BLaER1 treated with 17β-estradiol and CSF1 and Interleukin-3, amounts not matched to agents 10 nM and 100 nM (cell line): ENCODE data around the gene C16orf74.

Experiments
- H3K27ac ChIP-seq, 11 experiments: shearing (Covaris generic); formaldehyde crosslinking; 2 replicates each; pipeline ENCODE4 v1.8.1; 2022
- H3K27me3 ChIP-seq, 11 experiments: shearing (Covaris generic); formaldehyde crosslinking; 2 replicates each; pipeline ENCODE4 v1.8.1; 2022
- H3K36me3 ChIP-seq, 11 experiments: shearing (Covaris generic); formaldehyde crosslinking; 2 replicates each; pipeline ENCODE4 v1.8.1; 2022
- H3K4me1 ChIP-seq, 10 experiments: shearing (Covaris generic); formaldehyde crosslinking; 2 replicates each; pipeline ENCODE4 v1.8.1; 2022
- H3K4me2 ChIP-seq, 11 experiments: shearing (Covaris generic); formaldehyde crosslinking; 2 replicates each; pipeline ENCODE4 v1.8.1; 2022
- H3K4me3 ChIP-seq, 10 experiments: shearing (Covaris generic); formaldehyde crosslinking; 2 replicates each; pipeline ENCODE4 v1.8.1; 2022
- H3K9ac ChIP-seq, 11 experiments: shearing (Covaris generic); formaldehyde crosslinking; 2 replicates each; pipeline ENCODE4 v1.8.1; 2022
- H3K9me3 ChIP-seq, 11 experiments: shearing (Covaris generic); formaldehyde crosslinking; replicated peaks in 1 of 11; 2 replicates each; pipeline ENCODE4 v1.8.1; 2022
- H4K20me1 ChIP-seq, 11 experiments: shearing (Covaris generic); formaldehyde crosslinking; 2 replicates each; pipeline ENCODE4 v1.8.1; 2022
- Cebpa-rat ChIP-seq, 11 experiments: shearing (Covaris generic); IDR thresholded peaks; 2 replicates each; pipeline ENCODE4 v1.8.1; 2022

C16orf74 gene

DNA sequence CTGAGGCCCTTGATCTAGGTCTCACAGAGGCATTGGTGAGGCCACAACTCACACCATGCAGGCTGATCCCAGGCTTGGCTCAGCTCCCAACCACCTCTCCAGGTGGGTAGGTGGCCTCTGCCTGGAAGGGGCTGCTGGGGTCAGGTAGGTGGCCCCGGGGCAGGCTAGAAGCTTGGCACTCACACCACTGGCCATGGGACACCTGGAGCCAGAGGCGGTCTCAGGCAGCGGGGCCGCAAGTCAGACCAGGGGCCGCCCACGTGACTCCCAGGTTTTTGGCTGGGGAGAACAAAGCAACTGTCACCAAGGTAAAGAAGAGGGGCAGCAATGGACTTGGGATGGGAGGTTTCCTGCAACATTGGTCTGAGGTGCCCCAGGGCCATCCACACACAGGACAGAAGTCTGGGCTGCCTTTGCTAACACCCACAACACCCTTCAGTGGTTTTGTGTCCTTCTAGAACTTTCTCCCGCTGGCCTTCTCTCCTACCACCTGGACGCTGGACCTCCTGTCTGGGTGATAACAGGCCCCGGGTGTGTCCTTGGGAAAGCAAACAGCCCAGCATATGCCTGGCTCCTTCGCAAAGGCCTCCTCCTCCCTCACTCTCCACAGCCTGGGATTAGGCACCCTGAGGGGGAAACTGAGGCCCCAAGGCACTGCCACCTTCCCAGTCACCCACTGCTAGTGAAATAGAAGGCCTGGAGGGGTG, 16.4 kb downstream of the C16orf74 start:
- Histone ChIP-seq H3K4me1 (peaks cover 48 to 91% (median 78%) of the 10 kb centered on the region in 10 experiments), H3K27ac (peak overlapping the region in 9 of 11 experiments; percentile 65 to 83 (median 72); a peak in 18 of 22 replicates), H3K4me3 (peak overlapping the region in 5 of 10 experiments; percentile 2 to 39 (median 13); a peak in 4 of 20 replicates), H3K27me3 (peaks cover 0 to 13% (median 0%) of the 10 kb centered on the region in 11 experiments; a peak in 3 of 22 replicates), H3K4me2 (peak overlapping the region; percentile 73 to 95 (median 80)), H3K9ac (peak overlapping the region in 8 of 11 experiments; percentile 2 to 53 (median 41); a peak in 13 of 22 replicates), H3K9me3 (no peaks in the 10 kb centered on the region), H4K20me1 (peaks cover 0 to 31% (median 13%) of the 10 kb centered on the region in 11 experiments; a peak in 11 of 22 replicates), H3K36me3 (peaks cover 0 to 5% (median 0%) of the 10 kb centered on the region in 11 experiments; a peak in 1 of 22 replicates)
- TF ChIP-seq Cebpa-rat (IDR thresholded peaks at IDR 0.05) = no peak

GRCh38 chr16:85733839-85734170, 17.1 kb downstream of the C16orf74 start:
- peaks cover 0 to 5% (median 0%) of the 10 kb centered on the region in 11 experiments; a peak in 1 of 22 replicates for H3K36me3 ChIP-seq
- H4K20me1 ChIP-seq = peaks cover 0 to 29% (median 13%) of the 10 kb centered on the region in 11 experiments; a peak in 11 of 22 replicates
- peak overlapping the region in 9 of 11 experiments; percentile 65 to 83 (median 72); a peak in 18 of 22 replicates for H3K27ac ChIP-seq
- H3K9me3 ChIP-seq = no peaks in the 10 kb centered on the region
- H3K4me3 ChIP-seq = no peak overlapping the region
- TF ChIP-seq Cebpa-rat (IDR thresholded peaks at IDR 0.05) = no peak
- H3K4me2 ChIP-seq = peak overlapping the region; percentile 73 to 95 (median 80); a peak in 21 of 22 replicates
- H3K27me3 ChIP-seq = peaks cover 0 to 13% (median 0%) of the 10 kb centered on the region in 11 experiments; a peak in 3 of 22 replicates
- H3K4me1 ChIP-seq = peaks cover 54 to 93% (median 85%) of the 10 kb centered on the region in 10 experiments
- H3K9ac ChIP-seq = peak overlapping the region in 9 of 11 experiments; percentile 21 to 57 (median 47); a peak in 15 of 22 replicates

- H4K20me1 ChIP-seq = peaks cover 0 to 29% (median 13%) of the 10 kb centered on the region in 11 experiments; a peak in 11 of 22 replicates
- peak in 9 of 11 experiments; percentile 57 to 91 (median 86); a peak in 16 of 22 replicates for TF ChIP-seq Cebpa-rat (IDR thresholded peaks at IDR 0.05)
- H3K9me3 ChIP-seq = no peaks in the 10 kb centered on the region
- no peak overlapping the region for H3K4me3 ChIP-seq
- H3K4me2 ChIP-seq = peak overlapping the region; percentile 73 to 95 (median 80)
- peaks cover 0 to 5% (median 0%) of the 10 kb centered on the region in 11 experiments; a peak in 1 of 22 replicates for H3K36me3 ChIP-seq
- peak overlapping the region in 9 of 11 experiments; percentile 22 to 57 (median 47); a peak in 15 of 22 replicates for H3K9ac ChIP-seq
- H3K27ac ChIP-seq = peak overlapping the region in 10 of 11 experiments; percentile 14 to 83 (median 72); a peak in 18 of 22 replicates
- H3K27me3 ChIP-seq = peaks cover 0 to 13% (median 0%) of the 10 kb centered on the region in 11 experiments; a peak in 3 of 22 replicates
- H3K4me1 ChIP-seq = peaks cover 56 to 95% (median 90%) of the 10 kb centered on the region in 10 experiments
These were observed 17.6 kb downstream of the C16orf74 start for GRCh38 chr16:85733155-85733838.

DNA sequence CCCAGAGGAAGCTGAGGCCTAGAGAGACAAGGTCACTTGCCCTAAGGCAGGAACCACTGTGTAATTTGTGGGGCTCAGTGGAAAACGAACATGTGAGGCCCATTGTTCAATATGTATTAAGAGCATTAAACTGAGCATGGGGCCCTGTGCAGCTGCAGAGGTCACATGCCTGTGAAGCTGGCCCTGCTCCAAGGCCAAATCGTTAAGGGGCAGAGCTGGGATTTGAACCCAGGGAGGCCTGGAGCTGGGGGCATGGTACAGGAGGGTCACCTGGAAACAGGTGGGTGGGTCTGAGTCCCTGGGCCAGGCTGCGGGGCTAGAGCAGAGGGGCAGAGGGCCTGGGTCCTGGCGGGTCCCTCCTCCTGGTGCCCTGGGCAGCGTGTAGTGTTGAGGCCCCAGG, 19.7 kb downstream of the C16orf74 start:
- H3K9ac ChIP-seq = 0 out of 22 replicates have a peak overlapping the region, but pooled peaks of 1 of the 11 experiments have one; percentile 3
- no peaks in the 10 kb centered on the region for H3K9me3 ChIP-seq
- peaks cover 0 to 15% (median 0%) of the 10 kb centered on the region in 11 experiments; a peak in 8 of 22 replicates for H3K36me3 ChIP-seq
- no peak overlapping the region for H3K4me3 ChIP-seq
- TF ChIP-seq Cebpa-rat (IDR thresholded peaks at IDR 0.05) = no peak
- H3K4me2 ChIP-seq = peak overlapping the region in 10 of 11 experiments; percentile 36 to 95 (median 83); a peak in 18 of 22 replicates
- peaks cover 0 to 17% (median 7%) of the 10 kb centered on the region in 11 experiments; a peak in 11 of 22 replicates for H4K20me1 ChIP-seq
- peaks cover 55 to 86% (median 83%) of the 10 kb centered on the region in 10 experiments for H3K4me1 ChIP-seq
- peaks cover 0 to 7% (median 0%) of the 10 kb centered on the region in 11 experiments; a peak in 3 of 22 replicates for H3K27me3 ChIP-seq
- peak overlapping the region in 3 of 11 experiments; percentile 3 to 76 (median 37); a peak in 4 of 22 replicates for H3K27ac ChIP-seq

- Histone ChIP-seq H3K4me1 (peaks cover 44 to 75% (median 72%) of the 10 kb centered on the region in 10 experiments), H3K36me3 (peaks cover 0 to 22% (median 0%) of the 10 kb centered on the region in 11 experiments; a peak in 8 of 22 replicates), H3K27ac (peak overlapping the region in 10 of 11 experiments; percentile 38 to 83 (median 72); a peak in 19 of 22 replicates), H3K4me2 (peak overlapping the region; percentile 80 to 95 (median 85)), H3K9ac (peak overlapping the region in 10 of 11 experiments; percentile 12 to 73 (median 66); a peak in 17 of 22 replicates), H3K9me3 (no peaks in the 10 kb centered on the region), H3K27me3 (no peaks in the 10 kb centered on the region), H3K4me3 (peak overlapping the region in 7 of 10 experiments; percentile 9 to 55 (median 17); a peak in 9 of 20 replicates), H4K20me1 (peaks cover 0 to 6% (median 0%) of the 10 kb centered on the region in 11 experiments; a peak in 2 of 22 replicates)
- TF ChIP-seq Cebpa-rat (IDR thresholded peaks at IDR 0.05) = no peak
These were observed 20.8 kb downstream of the C16orf74 start for GRCh38 chr16:85730186-85730465.

DNA sequence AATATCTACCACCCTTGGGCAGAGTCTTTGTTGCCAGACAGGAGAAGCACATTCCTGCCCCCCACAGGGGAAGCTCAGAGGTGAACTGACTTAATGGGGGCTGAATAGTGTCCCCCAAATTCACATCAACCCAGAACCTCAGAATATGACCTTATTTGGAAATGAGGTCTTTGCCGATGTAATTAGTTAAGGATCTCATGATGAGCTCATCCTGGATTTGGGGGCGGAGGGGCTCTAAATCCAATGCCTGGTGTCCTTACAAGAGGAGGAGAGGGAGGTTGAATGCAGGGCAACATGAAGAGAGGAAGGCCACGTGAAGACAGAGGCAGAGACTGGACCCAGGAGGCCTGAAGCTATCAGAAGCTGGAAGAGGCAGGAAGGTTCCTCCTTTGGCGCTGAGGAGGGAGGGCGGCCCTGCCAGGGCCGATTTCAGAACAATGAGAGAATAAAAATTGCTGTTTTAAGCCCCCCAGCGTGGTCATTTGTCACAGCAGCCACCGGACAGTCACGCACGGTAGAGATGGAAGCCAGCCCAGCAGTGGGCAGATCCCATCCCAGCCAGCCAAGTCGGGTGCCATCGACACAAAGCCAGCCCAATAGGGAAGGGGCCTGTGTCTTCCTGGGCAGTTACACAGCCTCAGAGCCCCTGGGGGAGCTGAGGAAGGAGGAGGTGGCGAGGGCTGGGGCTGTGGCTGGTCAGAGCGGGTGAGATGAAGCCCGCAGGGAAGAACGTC, 21.3 kb downstream of the C16orf74 start:
- Histone ChIP-seq H3K4me3 (peak overlapping the region in 8 of 10 experiments; percentile 2 to 55 (median 14); a peak in 9 of 20 replicates), H3K27ac (peak overlapping the region; percentile 20 to 83 (median 69); a peak in 20 of 22 replicates), H3K4me2 (peak overlapping the region; percentile 80 to 95 (median 85)), H4K20me1 (peaks cover 0 to 1% (median 0%) of the 10 kb centered on the region in 11 experiments; a peak in 1 of 22 replicates), H3K9ac (peak overlapping the region; percentile 12 to 73 (median 65); a peak in 19 of 22 replicates), H3K27me3 (no peaks in the 10 kb centered on the region), H3K4me1 (peaks cover 39 to 72% (median 67%) of the 10 kb centered on the region in 10 experiments), H3K9me3 (no peaks in the 10 kb centered on the region), H3K36me3 (peaks cover 0 to 23% (median 0%) of the 10 kb centered on the region in 11 experiments; a peak in 8 of 22 replicates)
- TF ChIP-seq Cebpa-rat (IDR thresholded peaks at IDR 0.05) = no peak

GRCh38 chr16:85728879-85729278, 22.0 kb downstream of the C16orf74 start:
- Histone ChIP-seq H3K9ac (peak overlapping the region in 6 of 11 experiments; percentile 61 to 73 (median 68); a peak in 6 of 22 replicates), H4K20me1 (no peaks in the 10 kb centered on the region), H3K9me3 (no peaks in the 10 kb centered on the region), H3K27ac (peak overlapping the region in 8 of 11 experiments; percentile 65 to 83 (median 76); a peak in 11 of 22 replicates), H3K4me3 (no peak overlapping the region), H3K4me1 (peaks cover 32 to 69% (median 61%) of the 10 kb centered on the region in 10 experiments), H3K36me3 (peaks cover 0 to 25% (median 0%) of the 10 kb centered on the region in 11 experiments; a peak in 8 of 22 replicates), H3K27me3 (no peaks in the 10 kb centered on the region), H3K4me2 (peak overlapping the region; percentile 80 to 95 (median 85))
- no peak for TF ChIP-seq Cebpa-rat (IDR thresholded peaks at IDR 0.05)
